Measurements from ENCODE around the gene ZNF552.
"Not testable (repeated sequence)": the region's sequence is repeated elsewhere in the genome, so short reads cannot be mapped to it uniquely, and the experiment has no call there.

The ZNF552 gene

DNA sequence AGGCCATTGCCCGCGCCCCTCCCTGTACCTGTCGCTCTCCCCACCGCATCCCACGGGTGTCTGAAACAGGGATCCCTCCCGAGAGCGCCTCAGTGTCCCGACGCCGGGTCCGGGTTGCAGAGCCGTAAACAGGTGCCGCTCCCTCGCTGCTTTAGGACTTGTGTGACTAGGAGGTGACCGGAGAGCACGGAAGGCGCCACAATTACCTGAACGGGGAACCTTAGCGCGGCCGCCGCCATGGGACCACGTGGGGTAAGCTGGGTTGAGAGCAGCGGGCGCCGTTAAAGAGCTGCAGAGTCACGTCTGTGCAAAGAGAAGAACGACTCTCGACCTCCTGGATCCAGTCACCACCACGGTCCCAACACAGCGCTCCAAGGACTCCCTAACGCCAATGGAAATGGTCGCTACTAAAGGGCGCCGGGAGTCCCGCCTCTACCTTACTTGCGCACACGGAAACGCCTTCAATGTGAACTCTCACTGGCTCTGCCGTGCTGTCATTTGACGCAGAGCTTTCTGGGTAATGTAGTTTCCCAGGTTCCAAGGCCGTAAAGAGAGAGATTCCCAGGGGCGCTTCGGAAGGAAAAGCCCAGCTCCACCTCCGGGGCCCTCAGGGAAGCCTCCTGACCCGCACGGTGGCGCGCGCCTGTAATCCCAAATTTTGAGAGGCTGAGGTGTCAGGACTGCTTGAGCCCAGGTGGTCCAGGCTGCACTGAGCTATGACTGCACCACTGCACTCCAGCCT is at the start of gene ZNF552:
Gene ZNF552, minus strand, starts transcription at position 409 of the 742 bp plus-strand sequence. Its CDS starts 170 bp downstream, at position 239.
- DNase-seq: peak; percentile 90

GRCh38 chr19:57862351-57862750 is 47.6 kb upstream of the ZNF552 start:
- not testable (repeated sequence) for DNase-seq

GRCh38 chr19:57854117-57854516 is 39.4 kb upstream of the ZNF552 start:
- not testable (repeated sequence) for DNase-seq

DNA sequence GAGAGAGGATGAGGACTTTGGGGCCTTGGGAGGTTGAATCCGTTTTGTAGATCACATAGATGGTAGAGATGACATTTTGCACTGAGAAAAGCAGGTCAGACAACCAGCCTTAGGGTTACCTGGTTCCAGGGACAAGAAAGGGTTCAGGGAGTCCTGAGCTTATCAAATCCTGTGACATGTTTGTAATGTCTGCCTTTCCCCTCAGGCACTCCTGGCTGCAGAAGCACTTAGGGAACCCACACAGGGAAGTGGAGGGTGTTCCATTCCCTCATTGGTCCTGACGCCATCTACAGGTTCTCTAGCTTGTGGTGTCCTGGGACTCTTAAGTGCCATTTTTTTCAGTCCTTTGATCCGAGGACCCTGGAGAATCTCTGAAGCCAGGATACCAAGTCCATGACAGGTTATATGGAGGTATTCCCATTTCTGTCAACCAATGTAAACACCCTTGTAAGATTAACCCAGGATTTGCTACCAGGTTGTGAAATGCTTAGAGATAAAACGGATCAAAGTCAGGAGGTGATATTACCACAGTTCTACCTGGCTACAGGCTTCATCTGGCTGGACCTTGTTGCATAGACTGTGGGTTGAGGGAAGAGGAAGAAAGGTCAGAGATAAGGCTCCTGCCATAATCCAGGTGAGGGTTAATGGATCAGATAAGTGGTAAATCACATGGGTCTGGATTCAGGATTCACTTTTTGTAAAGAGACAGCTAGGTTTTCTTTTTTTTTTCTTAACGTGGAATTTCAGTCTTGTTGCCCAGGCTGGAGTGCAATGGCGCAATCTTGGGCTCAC is 37.3 kb upstream of the ZNF552 start:
- not testable (repeated sequence) for DNase-seq

GRCh38 chr19:57850553-57851017 is 35.9 kb upstream of the ZNF552 start:
- DNase-seq: peak; percentile 30

- DNase-seq: peak; percentile 84
Measured at GRCh38 chr19:57849666-57850473, 35.2 kb upstream of the ZNF552 start, which contains the start of gene ZNF587. Gene ZNF587 (plus strand): TSS chr19:57849859. CDS start chr19:57850039, 180 bp downstream.

- not testable (repeated sequence) for DNase-seq
Measured at GRCh38 chr19:57849162-57849665, 34.5 kb upstream of the ZNF552 start.

DNA sequence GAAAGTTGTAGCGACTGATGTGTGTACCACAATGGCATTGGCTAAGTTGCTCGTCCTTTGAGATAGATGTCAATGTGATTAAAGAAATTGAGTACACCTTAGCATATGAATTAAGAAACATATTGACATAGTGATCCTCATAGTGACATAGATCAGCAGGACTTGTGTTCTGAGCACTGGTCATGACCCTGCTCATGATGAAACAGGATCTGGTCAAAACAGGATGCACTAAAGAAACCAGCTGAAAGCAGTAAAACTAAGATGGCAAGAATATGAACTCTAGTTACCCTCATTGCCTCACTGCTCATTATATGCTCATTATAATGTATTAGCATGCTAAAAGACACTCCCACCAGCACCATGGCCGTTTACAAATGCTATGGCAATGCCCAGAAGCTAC is 32.5 kb upstream of the ZNF552 start:
- DNase-seq: not testable (repeated sequence)

DNA sequence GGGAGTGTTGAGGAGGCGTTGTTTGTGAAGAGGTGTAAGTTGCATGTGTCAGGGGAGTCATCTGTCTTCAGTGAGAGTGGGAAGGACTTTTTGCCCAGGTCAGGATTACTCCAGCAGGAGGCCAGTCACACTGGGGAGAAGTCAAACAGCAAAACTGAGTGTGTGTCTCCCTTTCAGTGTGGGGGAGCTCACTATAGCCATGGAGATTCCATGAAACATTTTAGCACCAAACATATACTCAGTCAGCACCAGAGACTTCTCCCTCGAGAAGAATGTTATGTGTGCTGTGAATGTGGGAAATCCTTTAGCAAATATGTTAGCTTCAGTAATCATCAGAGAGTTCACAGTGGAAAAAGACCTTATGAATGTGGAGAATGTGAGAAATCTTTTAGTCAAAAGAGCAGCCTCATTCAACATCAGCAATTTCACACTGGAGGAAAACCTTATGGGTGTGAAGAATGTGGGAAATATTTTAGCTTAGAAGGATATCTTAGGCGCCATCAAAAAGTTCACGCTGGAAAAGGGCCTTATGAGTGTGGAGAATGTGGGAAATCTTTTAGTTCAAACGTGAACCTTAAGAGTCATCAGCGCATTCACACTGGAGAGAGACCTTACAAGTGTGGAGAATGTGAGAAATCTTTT is 26.5 kb upstream of the ZNF552 start:
- DNase-seq: no peak

DNA sequence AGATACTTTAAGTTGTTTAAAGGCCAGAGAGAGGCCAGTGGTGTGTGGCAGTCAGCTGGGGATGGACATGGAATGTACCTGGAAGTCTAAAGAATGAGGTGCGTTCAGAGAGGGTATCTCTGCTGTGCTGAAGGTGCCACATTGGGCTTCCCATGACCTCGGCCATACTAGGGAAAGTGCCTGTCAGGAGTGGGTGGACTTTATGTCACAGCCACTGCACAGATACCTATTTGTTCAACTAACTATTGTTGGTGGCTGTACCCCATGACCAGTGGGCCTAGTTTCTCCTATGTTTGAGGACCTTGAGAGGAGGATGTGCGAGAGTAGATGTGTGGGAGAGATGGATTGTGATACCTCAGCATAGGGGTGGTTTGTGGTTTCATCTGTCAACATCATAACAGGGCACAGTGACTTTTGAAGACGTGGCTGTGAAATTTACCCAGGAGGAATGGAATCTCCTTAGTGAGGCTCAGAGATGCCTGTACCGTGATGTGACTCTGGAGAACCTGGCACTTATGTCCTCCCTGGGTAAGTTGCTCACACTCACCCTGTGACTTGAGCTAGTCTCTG is 24.0 kb upstream of the ZNF552 start:
- not testable (repeated sequence) for DNase-seq

- DNase-seq: not testable (repeated sequence)
Measured at GRCh38 chr19:57836991-57837390, 22.3 kb upstream of the ZNF552 start.

GRCh38 chr19:57830071-57830602 is 15.4 kb upstream of the ZNF552 start, which contains the start of gene ZNF587B:
Gene ZNF587B (plus strand): TSS chr19:57830299. CDS start chr19:57830529, 230 bp downstream.
- DNase-seq: no peak

DNA sequence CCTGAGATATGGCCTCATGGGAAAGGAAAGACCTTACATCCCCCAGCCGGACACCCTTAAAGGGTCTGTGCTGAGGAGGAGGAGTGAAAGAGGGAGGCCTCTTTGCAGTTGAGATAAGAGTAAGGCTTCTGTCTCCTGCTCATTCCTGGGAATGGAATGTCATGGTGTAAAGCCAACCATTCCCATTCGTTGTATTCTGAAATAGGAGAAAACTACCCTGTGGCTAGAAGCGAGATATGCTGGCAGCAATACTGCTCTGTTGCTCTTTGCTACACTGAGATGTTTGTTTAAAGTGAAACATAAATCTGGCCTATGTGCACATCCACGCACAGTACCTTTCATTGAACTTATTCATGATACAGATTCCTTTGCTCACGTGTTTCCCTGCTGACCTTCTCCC is 14.6 kb upstream of the ZNF552 start:
- no peak for DNase-seq

DNA sequence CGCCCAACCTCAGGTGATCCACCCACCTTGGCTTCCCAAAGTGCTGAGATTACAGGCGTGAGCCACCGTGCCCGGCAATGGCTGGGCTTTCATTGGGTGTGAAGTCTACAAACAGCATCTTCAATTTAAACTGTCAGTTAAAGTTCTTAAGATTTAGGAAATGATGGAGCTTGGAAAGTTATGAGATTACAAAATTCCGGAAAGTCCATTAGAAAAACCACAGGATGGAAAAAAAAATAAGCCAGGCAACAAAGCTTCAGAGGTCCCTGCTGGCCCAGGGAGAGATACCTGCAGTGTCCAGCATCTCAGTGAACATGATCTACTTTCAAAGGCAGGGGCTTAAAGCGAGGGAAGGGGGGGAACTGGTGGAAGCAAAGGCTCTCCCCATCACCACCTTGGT is 10.8 kb upstream of the ZNF552 start:
- DNase-seq: no peak

- not testable (repeated sequence) for DNase-seq
Measured at GRCh38 chr19:57823608-57824007, 8.9 kb upstream of the ZNF552 start.

- DNase-seq: not testable (repeated sequence)
Measured at GRCh38 chr19:57823155-57823554, 8.4 kb upstream of the ZNF552 start.

DNA sequence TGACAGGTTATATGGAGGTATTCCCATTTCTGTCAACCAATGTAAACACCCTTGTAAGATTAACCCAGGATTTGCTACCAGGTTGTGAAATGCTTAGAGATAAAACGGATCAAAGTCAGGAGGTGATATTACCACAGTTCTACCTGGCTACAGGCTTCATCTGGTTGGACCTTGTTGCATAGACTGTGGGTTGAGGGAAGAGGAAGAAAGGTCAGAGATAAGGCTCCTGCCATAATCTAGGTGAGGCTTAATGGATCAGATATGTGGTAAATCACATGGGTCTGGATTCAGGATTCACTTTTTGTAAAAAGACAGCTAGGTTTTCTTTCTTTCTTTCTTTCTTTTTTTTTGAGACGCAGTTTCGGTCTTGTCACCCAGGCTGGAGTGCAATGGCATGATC is 6.8 kb upstream of the ZNF552 start:
- not testable (repeated sequence) for DNase-seq

GRCh38 chr19:57821095-57821494 is 6.4 kb upstream of the ZNF552 start:
- DNase-seq: not testable (repeated sequence)

DNA sequence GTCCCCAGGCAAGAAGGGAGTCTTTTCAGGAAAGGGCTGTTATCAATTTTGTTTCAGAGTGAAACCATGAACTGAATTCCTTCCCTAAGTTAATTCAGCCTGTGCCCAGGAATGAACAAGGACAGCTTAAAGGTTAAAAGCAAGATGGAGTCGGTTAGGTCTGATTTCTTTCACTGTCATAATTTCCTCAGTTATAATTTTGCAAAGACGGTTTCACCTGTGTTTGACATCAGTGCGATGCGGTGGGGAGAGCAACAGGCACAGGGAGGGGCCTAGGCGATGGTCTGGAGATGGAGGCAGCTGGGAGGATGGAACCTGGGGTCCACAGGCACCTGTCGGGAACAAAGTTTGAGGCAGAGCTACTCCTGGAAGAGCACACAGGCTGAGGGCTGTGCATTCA is 5.9 kb upstream of the ZNF552 start:
- no peak for DNase-seq

DNA sequence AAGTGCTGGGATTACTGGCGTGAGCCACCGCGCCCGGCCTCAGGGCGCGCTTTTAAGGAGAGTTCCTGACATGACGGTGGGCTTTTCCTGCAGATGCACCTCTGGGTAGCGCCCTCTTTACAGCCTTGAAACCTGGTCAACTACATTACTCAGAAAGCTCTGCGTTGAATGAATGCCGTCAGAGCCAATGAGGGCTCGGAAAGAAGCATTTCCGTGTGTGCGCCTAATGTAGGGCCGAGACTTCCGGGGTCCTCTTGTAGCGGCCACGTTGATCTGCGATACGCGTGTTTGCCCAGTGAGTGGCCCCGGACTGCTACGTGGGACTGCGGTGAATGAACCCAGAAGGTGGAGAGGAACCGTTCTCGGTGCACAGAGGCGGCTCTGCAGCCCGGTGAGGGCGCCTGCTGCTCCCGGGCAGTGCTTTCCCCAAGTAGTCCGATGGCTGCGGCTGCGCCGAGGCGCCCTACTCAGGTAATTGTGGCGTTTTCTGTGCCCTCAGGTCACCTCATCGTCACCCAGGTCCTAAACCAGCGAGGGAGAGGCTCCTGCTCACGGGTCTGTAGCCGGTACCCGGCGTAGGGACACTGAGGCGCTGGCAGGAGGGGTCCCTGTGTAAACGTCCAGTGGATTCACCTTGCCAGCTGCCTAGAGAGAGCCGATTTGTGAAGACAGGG is 4.9 kb upstream of the ZNF552 start:
- DNase-seq: peak; percentile 89

GRCh38 chr19:57818378-57818777 is 3.7 kb upstream of the ZNF552 start:
- no peak for DNase-seq
